Calu3 (cell line): ENCODE measurements around the gene SPIRE2. TPM values are rescaled to one million over a fixed set of nuclear protein-coding genes. Genes with fewer than 3 reads are reported as not detected.

ENCODE experiments used
- BruUV-seq: library from RNA; stranded (reverse); fragments of 400-500 nt; replicated peaks from 2 replicates; lab custom pipeline; 2021; lab: Mats Ljungman, UMichigan
- CTCF ChIA-PET: fragments of 300-600 bp; sonication (Branson Sonifier 250); formaldehyde crosslinking; loops from one replicate; lab custom pipeline; 2022; ENCODE audit warnings: antibody characterized with exemption; lab: Charles Lee
- DNase-seq: peaks from one replicate; pipeline ENCODE4 v3.0.0; 2022
- H3K27ac Mint-ChIP-seq: one replicate; pipeline ENCODE4 v1.8.0; 2022; ENCODE audit warnings: mixed read lengths; ENCODE audit not compliant: unreplicated experiment
- H3K27me3 Mint-ChIP-seq: one replicate; pipeline ENCODE4 v1.8.0; 2022; ENCODE audit warnings: mixed read lengths; ENCODE audit not compliant: unreplicated experiment
- H3K36me3 Mint-ChIP-seq: one replicate; pipeline ENCODE4 v1.8.0; 2022; ENCODE audit warnings: mild to moderate bottlenecking, moderate library complexity, mixed read lengths; ENCODE audit not compliant: insufficient read depth, unreplicated experiment
- H3K4me1 Mint-ChIP-seq: one replicate; pipeline ENCODE4 v1.8.0; 2022; ENCODE audit warnings: mild to moderate bottlenecking, low read depth, mixed read lengths; ENCODE audit not compliant: unreplicated experiment
- H3K4me3 Mint-ChIP-seq: one replicate; pipeline ENCODE4 v1.8.0; 2022; ENCODE audit warnings: mild to moderate bottlenecking, low read depth, moderate library complexity, mixed read lengths; ENCODE audit not compliant: unreplicated experiment
- H3K9me3 Mint-ChIP-seq: one replicate; pipeline ENCODE4 v1.8.0; 2022; ENCODE audit warnings: low read depth, mixed read lengths; ENCODE audit not compliant: unreplicated experiment
- CTCF ChIP-seq: fragments of 200-600 bp; IDR thresholded peaks from one replicate; pipeline ENCODE4 v1.8.0; 2022; ENCODE audit warnings: antibody characterized with exemption; ENCODE audit not compliant: unreplicated experiment
- intact Hi-C: fragments of 100-400 bp; cut with micrococcal nuclease; formaldehyde crosslinking; loops from one replicate; pipeline ENCODE4 v1.10.0; 2022; ENCODE audit not compliant: unreplicated experiment
- total RNA-seq: library from RNA; stranded (reverse); gene quantifications from 2 replicates; pipeline ENCODE4 v1.2.3, GENCODE V29; 2022

The SPIRE2 gene
- total RNA-seq, 1 experiment from 2014 or later, result 46.3 TPM

- peaks cover 92% of the 10 kb centered on the region for H3K36me3 Mint-ChIP-seq
- no peak overlapping the region for H3K4me3 Mint-ChIP-seq
- BruUV-seq, result no TSS peak
- CTCF ChIA-PET, result interaction anchor here (0.6 kb wide), 1 partner anchor 31 kb away, joined by 3 read pairs; no protein-coding TSS in a partner anchor
- TF ChIP-seq CTCF, result no peak
- intact Hi-C loops, result no loop called here
- no peaks in the 10 kb centered on the region for H3K4me1 Mint-ChIP-seq
- no peaks in the 10 kb centered on the region for H3K27me3 Mint-ChIP-seq
- no peaks in the 10 kb centered on the region for H3K9me3 Mint-ChIP-seq
- no peak for DNase-seq
- no peak overlapping the region for H3K27ac Mint-ChIP-seq
Observed at GRCh38 chr16:89890886-89891657, 62.8 kb downstream of the SPIRE2 start.

- Mint-ChIP-seq H3K27ac (no peak overlapping the region), H3K36me3 (peaks cover 88% of the 10 kb centered on the region), H3K4me3 (no peak overlapping the region), H3K4me1 (no peaks in the 10 kb centered on the region), H3K27me3 (no peaks in the 10 kb centered on the region), H3K9me3 (no peaks in the 10 kb centered on the region)
- CTCF ChIA-PET, result no interaction called here
- intact Hi-C loops, result no loop called here
- no peak for DNase-seq
- no peak for TF ChIP-seq CTCF
- no TSS peak for BruUV-seq
Observed at GRCh38 chr16:89892055-89892630, 63.9 kb downstream of the SPIRE2 start.

- no peak overlapping the region for H3K4me3 Mint-ChIP-seq
- no peak for TF ChIP-seq CTCF
- H3K27ac Mint-ChIP-seq, result no peak overlapping the region
- no peaks in the 10 kb centered on the region for H3K27me3 Mint-ChIP-seq
- no peaks in the 10 kb centered on the region for H3K4me1 Mint-ChIP-seq
- BruUV-seq, result no TSS peak
- DNase-seq, result no peak
- H3K36me3 Mint-ChIP-seq, result peaks cover 88% of the 10 kb centered on the region
- CTCF ChIA-PET, result no interaction called here
- intact Hi-C loops, result no loop called here
- H3K9me3 Mint-ChIP-seq, result no peaks in the 10 kb centered on the region
Observed at GRCh38 chr16:89892635-89893034, 64.4 kb downstream of the SPIRE2 start.

GRCh38 chr16:89893642-89894548, 65.6 kb downstream of the SPIRE2 start:
- DNase-seq, result no peak
- Mint-ChIP-seq H3K4me1 (no peaks in the 10 kb centered on the region), H3K4me3 (no peak overlapping the region), H3K36me3 (peaks cover 88% of the 10 kb centered on the region), H3K27me3 (no peaks in the 10 kb centered on the region), H3K9me3 (no peaks in the 10 kb centered on the region), H3K27ac (no peak overlapping the region)
- no peak for TF ChIP-seq CTCF
- CTCF ChIA-PET, result interaction anchor here (0.6 kb wide), 1 partner anchor 384 kb away, joined by 3 read pairs; no protein-coding TSS in a partner anchor
- BruUV-seq, result no TSS peak
- intact Hi-C loops, result no loop called here
